HepG2 (cell line): ENCODE data around the gene GMFB. TPM values are rescaled to one million over a fixed set of nuclear protein-coding genes. Genes with fewer than 3 reads are reported as not detected.

ENCODE experiments used
- AGO2 ChIP-seq: fragments of 200-400 bp; formaldehyde crosslinking; optimal IDR thresholded peaks from 2 replicates; pipeline ENCODE3; 2017; ENCODE audit warnings: mild to moderate bottlenecking, low read depth, low read length, moderate library complexity
- FOXA3 ChIP-seq: IDR thresholded peaks from 2 replicates; pipeline ENCODE4 v1.6.1; 2016; ENCODE audit warnings: missing genetic modification reagents, missing compliant biosample characterization
- HNF1B ChIP-seq: sonication (generic); formaldehyde crosslinking; IDR thresholded peaks from 2 replicates; pipeline ENCODE4 v1.5.1; 2020; ENCODE audit warnings: mild to moderate bottlenecking, moderate library complexity, missing genetic modification reagents
- REPIN1 ChIP-seq: sonication (generic); formaldehyde crosslinking; IDR thresholded peaks from 2 replicates; pipeline ENCODE4 v1.8.0; 2022; ENCODE audit warnings: missing genetic modification reagents, low read depth, mild to moderate bottlenecking, borderline replicate concordance
- SP2 ChIP-seq: sonication (generic); formaldehyde crosslinking; IDR thresholded peaks from 2 replicates; pipeline ENCODE4 v1.5.1; 2020; ENCODE audit warnings: mild to moderate bottlenecking, missing genetic modification reagents
- TRIM24 ChIP-seq: sonication (generic); formaldehyde crosslinking; IDR thresholded peaks from 2 replicates; pipeline ENCODE4 v1.8.0; 2022; ENCODE audit warnings: mild to moderate bottlenecking, missing genetic modification reagents
- USF2 ChIP-seq, 2 experiments: sonication (generic) in 1 of 2; formaldehyde crosslinking in 1 of 2; IDR thresholded peaks; 2 replicates each; pipeline versions ENCODE4 v1.5.1 to v1.6.1; 2011 to 2020; ENCODE audit warnings: borderline replicate concordance in 1 of 2, low read depth in 1 of 2, low read length in 1 of 2, mild to moderate bottlenecking in 1 of 2, missing genetic modification reagents in 1 of 2, moderate library complexity in 1 of 2
- ZBTB7A ChIP-seq: sonication (generic); formaldehyde crosslinking; IDR thresholded peaks from 2 replicates; pipeline ENCODE4 v1.8.0; 2022; ENCODE audit warnings: mild to moderate bottlenecking, missing genetic modification reagents
- ZNF160 ChIP-seq: sonication (generic); formaldehyde crosslinking; IDR thresholded peaks from 2 replicates; pipeline ENCODE4 v1.8.0; 2022; ENCODE audit warnings: mild to moderate bottlenecking, inconsistent platforms, missing genetic modification reagents
- ZNF263 ChIP-seq: sonication (generic); formaldehyde crosslinking; IDR thresholded peaks from 2 replicates; pipeline ENCODE4 v1.4.0; 2020; ENCODE audit warnings: missing genetic modification reagents
- ZNF335 ChIP-seq: sonication (generic); formaldehyde crosslinking; IDR thresholded peaks from 2 replicates; pipeline ENCODE4 v1.4.0; 2020; ENCODE audit warnings: missing genetic modification reagents
- ZNF441 ChIP-seq: sonication (generic); formaldehyde crosslinking; IDR thresholded peaks from 2 replicates; pipeline ENCODE4 v1.7.0; 2021; ENCODE audit warnings: missing genetic modification reagents, borderline replicate concordance
- ZNF569 ChIP-seq: sonication (generic); formaldehyde crosslinking; IDR thresholded peaks from 2 replicates; pipeline ENCODE4 v1.5.0; 2020; ENCODE audit warnings: mild to moderate bottlenecking, missing genetic modification reagents, moderate library complexity, borderline replicate concordance
- ZNF598 ChIP-seq: sonication (generic); formaldehyde crosslinking; IDR thresholded peaks from 2 replicates; pipeline ENCODE4 v1.5.1; 2020; ENCODE audit warnings: mild to moderate bottlenecking, missing genetic modification reagents, borderline replicate concordance
- ZNF792 ChIP-seq: IDR thresholded peaks from 2 replicates; pipeline ENCODE4 v1.6.1; 2016
- polyA plus RNA-seq, 8 experiments: library from polyadenylated mRNA; depleted of rRNA in 3 of 8; stranded (reverse) in 7 of 8; unstranded in 1 of 8; fragments of >200 nt; fragmentation: Illumina TruSeq in 4 of 8; extraction: Trizol in 4 of 8; gene quantifications; 2 replicates each; pipeline versions ENCODE4 v1.2.1 to v1.2.3, GENCODE V29; 2011 to 2016; ENCODE audit warnings: low read depth in 4 of 8, missing spikeins in 1 of 8, mixed read lengths in 1 of 8; ENCODE audit not compliant: insufficient read depth in 1 of 8
- total RNA-seq, 5 experiments: library from RNA; depleted of rRNA; stranded (reverse); fragments of >200 nt; fragmentation: Illumina TruSeq; extraction: Trizol; gene quantifications; 2 replicates each; pipeline ENCODE4 v1.2.3, GENCODE V29; 2016; ENCODE audit warnings: low read depth in 1 of 5
- TF ChIP-seq, protein P1 (sequence below): IDR thresholded peaks from 2 replicates; pipeline ENCODE4 v1.6.1; 2016; ENCODE audit warnings: missing compliant biosample characterization, missing genetic modification reagents, borderline replicate concordance
- TF ChIP-seq, protein P2 (sequence below): sonication (generic); formaldehyde crosslinking; IDR thresholded peaks from 2 replicates; pipeline ENCODE4 v1.5.0; 2020; ENCODE audit warnings: missing genetic modification reagents, mild to moderate bottlenecking, borderline replicate concordance
- TF ChIP-seq, protein P3 (sequence below): sonication (generic); formaldehyde crosslinking; IDR thresholded peaks from 2 replicates; pipeline ENCODE4 v1.8.0; 2023; ENCODE audit warnings: mild to moderate bottlenecking, missing genetic modification reagents
- TF ChIP-seq, protein P4 (sequence below): sonication (generic); formaldehyde crosslinking; conservative IDR thresholded peaks from 2 replicates; pipeline ENCODE4 v1.4.0; 2020; ENCODE audit warnings: missing genetic modification reagents

GMFB gene
- total and polyA plus RNA-seq, 2 of the 13 experiments (the other 11 are each of a cell fraction or from before 2014, with no cell fraction given), result 17.3 to 68.2 TPM

GRCh38 chr14:54537651-54538050 lies 48.9 kb upstream of the GMFB start (continued):
- TF ChIP-seq, protein P1, sequence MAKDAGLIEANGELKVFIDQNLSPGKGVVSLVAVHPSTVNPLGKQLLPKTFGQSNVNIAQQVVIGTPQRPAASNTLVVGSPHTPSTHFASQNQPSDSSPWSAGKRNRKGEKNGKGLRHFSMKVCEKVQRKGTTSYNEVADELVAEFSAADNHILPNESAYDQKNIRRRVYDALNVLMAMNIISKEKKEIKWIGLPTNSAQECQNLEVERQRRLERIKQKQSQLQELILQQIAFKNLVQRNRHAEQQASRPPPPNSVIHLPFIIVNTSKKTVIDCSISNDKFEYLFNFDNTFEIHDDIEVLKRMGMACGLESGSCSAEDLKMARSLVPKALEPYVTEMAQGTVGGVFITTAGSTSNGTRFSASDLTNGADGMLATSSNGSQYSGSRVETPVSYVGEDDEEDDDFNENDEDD (CRISPR knock-in tag), result no peak
- TF ChIP-seq AGO2 (no peak), REPIN1 (CRISPR knock-in tag) (no peak), ZNF160 (CRISPR knock-in tag) (no peak), HNF1B (CRISPR knock-in tag) (no peak), ZNF792 (CRISPR knock-in tag) (no peak), SP2 (CRISPR knock-in tag) (no peak), FOXA3 (CRISPR knock-in tag) (peak; percentile 92), ZNF335 (CRISPR knock-in tag) (no peak), ZNF441 (CRISPR knock-in tag) (no peak), ZBTB7A (no peak), ZNF598 (no peak), USF2 (IDR thresholded peaks at IDR 0.05; ENCODE audit: low read depth, low read length) (no peak), USF2 (CRISPR knock-in tag; IDR thresholded peaks at IDR 0.05; ENCODE audit: borderline replicate concordance) (peak; percentile 63; the same call in 1 of the 2 replicates), ZNF263 (CRISPR knock-in tag) (no peak), TRIM24 (CRISPR knock-in tag) (no peak), ZNF569 (no peak)
- TF ChIP-seq, protein P2, sequence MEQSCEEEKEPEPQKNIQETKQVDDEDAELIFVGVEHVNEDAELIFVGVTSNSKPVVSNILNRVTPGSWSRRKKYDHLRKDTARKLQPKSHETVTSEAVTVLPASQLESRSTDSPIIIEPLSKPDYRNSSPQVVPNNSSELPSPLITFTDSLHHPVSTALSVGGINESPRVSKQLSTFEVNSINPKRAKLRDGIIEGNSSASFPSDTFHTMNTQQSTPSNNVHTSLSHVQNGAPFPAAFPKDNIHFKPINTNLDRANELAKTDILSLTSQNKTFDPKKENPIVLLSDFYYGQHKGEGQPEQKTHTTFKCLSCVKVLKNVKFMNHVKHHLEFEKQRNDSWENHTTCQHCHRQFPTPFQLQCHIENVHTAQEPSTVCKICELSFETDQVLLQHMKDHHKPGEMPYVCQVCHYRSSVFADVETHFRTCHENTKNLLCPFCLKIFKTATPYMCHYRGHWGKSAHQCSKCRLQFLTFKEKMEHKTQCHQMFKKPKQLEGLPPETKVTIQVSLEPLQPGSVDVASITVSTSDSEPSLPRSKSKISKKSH, result no peak
- TF ChIP-seq, protein P3, sequence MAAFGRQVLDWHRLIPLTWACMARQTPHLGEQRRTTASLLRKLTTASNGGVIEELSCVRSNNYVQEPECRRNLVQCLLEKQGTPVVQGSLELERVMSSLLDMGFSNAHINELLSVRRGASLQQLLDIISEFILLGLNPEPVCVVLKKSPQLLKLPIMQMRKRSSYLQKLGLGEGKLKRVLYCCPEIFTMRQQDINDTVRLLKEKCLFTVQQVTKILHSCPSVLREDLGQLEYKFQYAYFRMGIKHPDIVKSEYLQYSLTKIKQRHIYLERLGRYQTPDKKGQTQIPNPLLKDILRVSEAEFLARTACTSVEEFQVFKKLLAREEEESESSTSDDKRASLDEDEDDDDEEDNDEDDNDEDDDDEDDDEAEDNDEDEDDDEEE (CRISPR knock-in tag), result no peak
- TF ChIP-seq, protein P4, sequence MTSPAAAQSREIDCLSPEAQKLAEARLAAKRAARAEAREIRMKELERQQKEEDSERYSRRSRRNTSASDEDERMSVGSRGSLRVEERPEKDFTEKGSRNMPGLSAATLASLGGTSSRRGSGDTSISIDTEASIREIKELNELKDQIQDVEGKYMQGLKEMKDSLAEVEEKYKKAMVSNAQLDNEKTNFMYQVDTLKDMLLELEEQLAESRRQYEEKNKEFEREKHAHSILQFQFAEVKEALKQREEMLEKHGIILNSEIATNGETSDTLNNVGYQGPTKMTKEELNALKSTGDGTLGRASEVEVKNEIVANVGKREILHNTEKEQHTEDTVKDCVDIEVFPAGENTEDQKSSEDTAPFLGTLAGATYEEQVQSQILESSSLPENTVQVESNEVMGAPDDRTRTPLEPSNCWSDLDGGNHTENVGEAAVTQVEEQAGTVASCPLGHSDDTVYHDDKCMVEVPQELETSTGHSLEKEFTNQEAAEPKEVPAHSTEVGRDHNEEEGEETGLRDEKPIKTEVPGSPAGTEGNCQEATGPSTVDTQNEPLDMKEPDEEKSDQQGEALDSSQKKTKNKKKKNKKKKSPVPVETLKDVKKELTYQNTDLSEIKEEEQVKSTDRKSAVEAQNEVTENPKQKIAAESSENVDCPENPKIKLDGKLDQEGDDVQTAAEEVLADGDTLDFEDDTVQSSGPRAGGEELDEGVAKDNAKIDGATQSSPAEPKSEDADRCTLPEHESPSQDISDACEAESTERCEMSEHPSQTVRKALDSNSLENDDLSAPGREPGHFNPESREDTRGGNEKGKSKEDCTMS, result no peak
